ENCODE results near the gene QRICH1. TPM values are rescaled to one million over a fixed set of nuclear protein-coding genes. Genes with fewer than 3 reads are reported as not detected.
A peak's percentile ranks its signal among the peaks of the same experiment; 100 is the strongest.

The QRICH1 gene
- total and polyA plus RNA-seq, 3 donors from 2014 or later, result 126 to 287 (median 280) TPM

DNA sequence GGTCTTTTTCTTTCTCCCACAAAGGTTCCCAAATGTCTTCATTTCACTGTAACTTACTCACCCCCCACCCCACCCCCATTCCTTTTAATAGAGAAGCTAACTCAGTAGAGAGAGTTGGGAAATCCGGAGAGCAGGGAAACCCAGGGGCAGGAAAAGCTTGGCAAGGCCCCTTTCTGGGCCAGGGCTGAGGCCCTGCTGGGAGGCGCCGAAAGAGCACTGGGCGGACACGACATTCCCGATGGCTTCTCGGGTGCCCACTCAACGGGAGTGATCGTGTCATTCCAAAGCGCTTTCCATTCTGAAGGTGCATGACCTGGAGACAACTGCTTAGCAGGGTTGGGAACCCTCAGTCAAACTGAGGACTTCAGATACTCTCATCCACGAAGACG is 73.9 kb downstream of the QRICH1 start:
- TF ChIP-seq CTCF (IDR thresholded peaks at IDR 0.05), result no peak
- no peak for TF ChIP-seq POLR2A (IDR thresholded peaks at IDR 0.05)
- 33 to 54% methylated on average over 10 to 12 of the region's 12 CpGs for WGBS, 2 donors
- H3K27me3 ChIP-seq, result no peaks in the 10 kb centered on the region
- H3K36me3 ChIP-seq (ENCODE audit: low read depth, missing control alignments), result no peaks in the 10 kb centered on the region
- intact Hi-C loops (cut with DNase I; ENCODE audit: low total_unique reads), result loop anchor here (10.0 kb wide), 2 partner anchors 75 to 255 kb away; partner anchors contain the start of genes C3orf62 and QRICH1
- peak overlapping the region in 1 of 2 donors; percentile 99 for H3K27ac ChIP-seq
- H3K4me1 ChIP-seq, result peaks cover 34% of the 10 kb centered on the region
- H3K4me3 ChIP-seq, result peak overlapping the region; percentile 93 to 94
- H3K9me3 ChIP-seq, result no peaks in the 10 kb centered on the region
- no peak for DNase-seq

DNA sequence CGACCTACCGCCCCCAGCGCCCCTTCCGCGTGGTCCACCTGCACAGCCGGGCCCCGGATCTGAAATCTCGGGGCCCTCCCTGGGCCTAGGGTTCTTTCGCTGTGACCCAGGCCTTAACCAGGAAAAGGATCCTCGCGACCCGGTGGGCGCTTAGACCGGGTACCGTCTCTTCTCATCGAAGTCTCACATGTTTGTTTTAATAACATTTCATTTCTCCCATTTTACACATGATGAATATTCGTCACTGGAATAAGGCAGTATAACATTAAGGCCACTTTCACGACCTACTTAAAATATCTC is 75.2 kb downstream of the QRICH1 start:
- TF ChIP-seq POLR2A (IDR thresholded peaks at IDR 0.05) (no peak), CTCF (IDR thresholded peaks at IDR 0.05) (no peak)
- DNase-seq, result no peak
- Histone ChIP-seq H3K9me3 (no peaks in the 10 kb centered on the region), H3K4me3 (peak overlapping the region; percentile 80), H3K4me1 (peaks cover 37% of the 10 kb centered on the region), H3K27me3 (no peaks in the 10 kb centered on the region), H3K36me3 (ENCODE audit: low read depth, missing control alignments) (no peaks in the 10 kb centered on the region), H3K27ac (peak overlapping the region; percentile 66 to 81)
- 2% methylated on average over 18 of the region's 18 CpGs for WGBS, 2 donors
- intact Hi-C loops (cut with DNase I; ENCODE audit: low total_unique reads), result no loop called here

DNA sequence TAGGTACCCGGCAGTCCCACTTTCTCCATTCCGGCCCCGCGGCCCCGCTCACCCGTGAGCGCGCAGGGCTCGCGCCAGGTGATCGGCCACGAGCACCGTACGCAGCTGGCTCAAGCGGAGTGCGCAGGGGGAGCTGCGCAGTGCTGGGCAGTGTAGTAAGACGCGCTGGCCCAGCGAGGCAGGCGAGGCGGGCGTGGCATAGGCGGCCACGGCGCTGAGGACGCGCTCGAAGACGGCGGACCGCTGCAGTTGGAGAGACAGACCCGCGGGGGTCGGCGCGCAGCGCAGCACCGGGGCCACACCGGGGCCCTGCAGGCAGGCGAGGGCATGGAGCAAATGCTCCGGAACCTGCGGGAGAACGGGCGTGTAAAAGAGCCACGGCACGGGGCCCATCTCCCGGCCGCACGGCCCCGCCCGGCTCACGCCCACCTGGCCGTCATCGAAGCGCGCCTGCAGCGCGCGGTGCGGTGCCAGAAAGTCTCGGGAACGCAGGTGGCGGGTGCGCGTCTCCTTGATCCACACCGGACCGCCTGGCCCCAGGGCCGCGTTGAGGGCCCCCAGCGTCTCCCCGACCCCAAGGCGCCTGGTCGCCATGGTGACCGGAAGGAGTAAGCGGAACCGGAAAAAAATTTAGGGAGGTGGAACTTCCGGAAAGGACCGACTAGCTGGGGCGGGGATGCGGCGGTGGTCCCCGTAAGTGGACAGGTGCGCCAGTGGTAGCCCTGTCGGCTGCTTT is 75.7 kb downstream of the QRICH1 start, which contains the start of gene DALRD3:
Gene DALRD3 (minus strand): TSS at position 610 of the 736 bp plus-strand sequence. CDS start 16 bp downstream, at position 594.
- Histone ChIP-seq H3K27ac (peak within 1 kb of the TSS; percentile 66 to 99), H3K4me1 (peaks cover 39% of the 10 kb centered on the region), H3K9me3 (no peaks in the 10 kb centered on the region), H3K4me3 (peak within 1 kb of the TSS; percentile 80 to 93), H3K27me3 (no peaks in the 10 kb centered on the region), H3K36me3 (ENCODE audit: low read depth, missing control alignments) (no peaks in the 10 kb centered on the region)
- no peak for TF ChIP-seq POLR2A (IDR thresholded peaks at IDR 0.05)
- TF ChIP-seq CTCF (IDR thresholded peaks at IDR 0.05), result no peak
- intact Hi-C loops (cut with DNase I; ENCODE audit: low total_unique reads), result no loop called here
- 0 to 1% methylated on average over 40 to 76 of the region's 85 CpGs for WGBS, 2 donors
- peak; percentile 84 for DNase-seq

DNA sequence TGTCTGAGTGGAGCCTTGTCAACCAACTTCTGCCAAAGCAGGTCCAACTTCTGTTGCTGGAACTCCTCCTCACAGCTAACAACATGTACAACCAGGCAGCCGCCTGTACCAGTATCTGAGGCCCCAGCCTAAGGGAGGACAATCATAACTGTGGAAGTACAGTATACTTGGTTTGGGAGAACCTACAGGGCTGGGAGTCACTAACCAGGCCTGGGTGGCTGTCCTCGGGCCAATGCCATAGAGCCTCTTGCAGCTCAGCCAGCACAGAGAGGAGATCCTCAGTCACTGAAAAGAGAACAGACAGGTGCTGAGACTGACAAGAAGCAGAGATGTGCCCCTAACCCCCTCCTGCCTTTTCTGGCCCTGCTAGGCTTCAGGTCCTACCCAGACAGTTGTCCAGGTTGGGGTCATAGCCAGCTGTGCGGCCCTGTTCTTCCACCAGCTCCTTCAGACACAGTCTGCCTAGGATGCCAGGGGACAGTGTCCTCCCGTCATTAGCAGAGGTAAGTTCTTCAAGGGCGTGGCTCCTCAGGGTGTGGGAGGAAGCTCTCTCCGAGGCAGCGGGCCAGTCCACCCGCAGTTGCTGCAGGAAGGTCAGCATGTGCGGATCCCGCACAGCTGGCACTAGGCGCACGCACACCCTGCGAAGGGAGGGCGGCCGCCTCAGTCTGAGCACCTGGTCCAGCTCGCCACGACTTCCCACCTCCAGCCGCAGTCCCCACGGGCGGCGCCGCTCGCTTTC is 76.5 kb downstream of the QRICH1 start:
- H3K27me3 ChIP-seq, result no peaks in the 10 kb centered on the region
- H3K4me3 ChIP-seq, result peak overlapping the region; percentile 80
- peaks cover 35% of the 10 kb centered on the region for H3K4me1 ChIP-seq
- 7 to 21% methylated on average over 7 to 23 of the region's 23 CpGs for WGBS, 2 donors
- no peak for TF ChIP-seq CTCF (IDR thresholded peaks at IDR 0.05)
- no peak for TF ChIP-seq POLR2A (IDR thresholded peaks at IDR 0.05)
- peak overlapping the region in 1 of 2 donors; percentile 23 for H3K27ac ChIP-seq
- intact Hi-C loops (cut with DNase I; ENCODE audit: low total_unique reads), result no loop called here
- H3K9me3 ChIP-seq, result no peaks in the 10 kb centered on the region
- DNase-seq, result no peak
- no peaks in the 10 kb centered on the region for H3K36me3 ChIP-seq (ENCODE audit: low read depth, missing control alignments)

Measured in testis (tissue), 3 donors.